A549 treated with AZD9567 at 1 μM for 4 hours (cell line): ENCODE results near the gene MOCOS. TPM values are rescaled to one million over a fixed set of nuclear protein-coding genes. Genes with fewer than 3 reads are reported as not detected.

Experiments used
- total RNA-seq: library from RNA; stranded (reverse); fragments of 200-300 nt; extraction: Qiagen RNA extraction; gene quantifications from 5 replicates; pipeline ENCODE4 v1.2.3, GENCODE V29; 2022; ENCODE audit not compliant: insufficient read depth

Gene MOCOS, protein sequence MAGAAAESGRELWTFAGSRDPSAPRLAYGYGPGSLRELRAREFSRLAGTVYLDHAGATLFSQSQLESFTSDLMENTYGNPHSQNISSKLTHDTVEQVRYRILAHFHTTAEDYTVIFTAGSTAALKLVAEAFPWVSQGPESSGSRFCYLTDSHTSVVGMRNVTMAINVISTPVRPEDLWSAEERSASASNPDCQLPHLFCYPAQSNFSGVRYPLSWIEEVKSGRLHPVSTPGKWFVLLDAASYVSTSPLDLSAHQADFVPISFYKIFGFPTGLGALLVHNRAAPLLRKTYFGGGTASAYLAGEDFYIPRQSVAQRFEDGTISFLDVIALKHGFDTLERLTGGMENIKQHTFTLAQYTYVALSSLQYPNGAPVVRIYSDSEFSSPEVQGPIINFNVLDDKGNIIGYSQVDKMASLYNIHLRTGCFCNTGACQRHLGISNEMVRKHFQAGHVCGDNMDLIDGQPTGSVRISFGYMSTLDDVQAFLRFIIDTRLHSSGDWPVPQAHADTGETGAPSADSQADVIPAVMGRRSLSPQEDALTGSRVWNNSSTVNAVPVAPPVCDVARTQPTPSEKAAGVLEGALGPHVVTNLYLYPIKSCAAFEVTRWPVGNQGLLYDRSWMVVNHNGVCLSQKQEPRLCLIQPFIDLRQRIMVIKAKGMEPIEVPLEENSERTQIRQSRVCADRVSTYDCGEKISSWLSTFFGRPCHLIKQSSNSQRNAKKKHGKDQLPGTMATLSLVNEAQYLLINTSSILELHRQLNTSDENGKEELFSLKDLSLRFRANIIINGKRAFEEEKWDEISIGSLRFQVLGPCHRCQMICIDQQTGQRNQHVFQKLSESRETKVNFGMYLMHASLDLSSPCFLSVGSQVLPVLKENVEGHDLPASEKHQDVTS
- 2.5 to 4.2 TPM (median 3.1 TPM) in 5 replicates for total RNA-seq

DNA sequence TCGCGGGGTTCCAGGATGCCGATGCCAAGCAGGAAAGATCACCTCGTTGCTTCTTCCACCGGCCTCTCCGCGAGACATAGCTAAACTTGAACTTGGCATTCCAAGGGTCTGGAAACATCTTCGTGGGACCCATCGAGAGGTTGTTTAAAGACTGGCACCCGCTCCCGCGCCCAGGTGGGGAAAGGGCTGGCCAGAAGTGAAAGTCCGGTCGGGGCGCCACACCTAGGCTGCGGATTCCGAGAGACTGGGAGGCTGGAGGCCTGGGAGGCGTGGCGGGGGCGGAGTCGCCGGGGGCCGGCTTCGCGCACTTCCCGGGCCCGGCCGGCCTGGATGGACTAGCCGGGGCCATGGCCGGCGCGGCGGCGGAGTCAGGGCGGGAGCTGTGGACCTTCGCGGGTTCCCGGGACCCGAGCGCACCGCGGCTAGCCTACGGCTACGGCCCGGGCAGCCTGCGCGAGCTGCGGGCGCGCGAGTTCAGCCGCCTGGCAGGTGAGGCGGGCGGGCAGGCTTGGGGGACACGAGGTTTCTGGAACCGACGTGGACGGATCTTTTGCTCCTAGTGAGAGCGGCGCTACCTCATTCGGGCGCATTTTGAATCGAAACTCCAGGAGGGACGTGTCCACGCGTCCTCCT lies at the start of gene MOCOS:
MOCOS (plus strand) TSS at position 305 of the 633 bp plus-strand sequence; CDS start at position 348, 43 bp downstream.

DNA sequence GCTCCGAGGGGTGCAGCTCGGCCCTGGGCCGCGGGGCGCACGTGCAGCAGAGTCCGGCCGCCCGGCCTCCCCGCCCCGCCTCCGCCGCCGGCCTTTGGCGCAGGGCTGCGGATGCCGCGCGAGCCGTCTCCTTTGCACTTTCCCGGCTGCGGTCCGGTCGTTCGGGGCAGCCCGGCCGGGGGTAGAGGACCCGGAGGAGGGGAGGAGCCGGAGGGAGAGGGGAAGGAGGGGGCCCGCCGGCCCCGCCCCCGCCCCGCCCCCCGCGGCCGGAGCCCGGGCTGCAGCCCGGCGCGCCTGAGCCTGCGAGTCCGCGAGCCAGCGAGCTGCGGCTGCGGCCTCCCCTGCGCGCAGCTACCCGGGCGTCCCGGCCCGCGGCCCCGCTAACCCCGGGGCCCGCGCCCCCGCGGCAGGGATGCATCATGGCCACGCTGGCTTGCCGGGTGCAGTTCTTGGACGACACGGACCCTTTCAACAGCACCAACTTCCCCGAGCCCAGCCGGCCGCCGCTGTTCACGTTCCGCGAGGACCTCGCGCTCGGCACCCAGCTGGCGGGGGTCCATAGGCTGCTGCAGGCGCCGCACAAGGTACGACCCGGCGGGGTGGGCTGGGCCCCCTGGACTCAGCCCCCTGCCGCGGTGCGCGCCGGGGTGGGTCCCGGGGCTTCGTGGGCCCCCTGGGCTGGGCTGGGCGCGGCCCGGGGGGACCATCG lies 110.3 kb downstream of the MOCOS start, which contains the start of gene FHOD3:
FHOD3 (plus strand) TSS at position 297 of the 709 bp plus-strand sequence; CDS start at position 420, 123 bp downstream.

Other genes with a start within 250 kb of the MOCOS start
- gene RPRD1A, start 119.9 kb upstream of the MOCOS start, total RNA-seq: 17.9 to 25.7 TPM (median 24.0 TPM) in 5 replicates
- 41.1 to 59.8 TPM (median 49.2 TPM) in 5 replicates for gene SLC39A6, start 58.2 kb upstream of the MOCOS start, total RNA-seq
- gene ELP2, start 57.6 kb upstream of the MOCOS start, total RNA-seq: 34.2 to 38.7 TPM (median 36.5 TPM) in 5 replicates
- 1.8 to 2.8 TPM (median 2.2 TPM) in 5 replicates for gene FHOD3, start 110.2 kb downstream of the MOCOS start, total RNA-seq